H1 (cell line): ENCODE measurements around the gene CRISPLD2. TPM values are rescaled to one million over a fixed set of nuclear protein-coding genes. Genes with fewer than 3 reads are reported as not detected.

Experiments used
- CTCF ChIA-PET: fragments of 300-600 bp; sonication (Branson Sonifier 250); formaldehyde crosslinking; loops from one replicate; lab custom pipeline; 2021; ENCODE audit not compliant: partially characterized antibody; lab: Charles Lee
- POLR2A ChIA-PET: fragments of 300-600 bp; sonication (Branson Sonifier 250); formaldehyde crosslinking; loops from one replicate; lab custom pipeline; 2021; ENCODE audit warnings: inconsistent platforms; ENCODE audit not compliant: partially characterized antibody; lab: Charles Lee
- DNase-seq, 2 experiments: peaks; one replicate each; pipeline versions ENCODE4 v3.0.0 to v3.0.0-alpha.2; 2010 to 2022; ENCODE audit warnings: low spot score in 2 of 2, low read depth in 1 of 2, mixed read lengths in 1 of 2
- FAIRE-seq: peaks from 2 replicates; lab custom pipeline; 2011; peaks lifted over from hg19 to GRCh38; lab: Jason Lieb, UNC
- H2AFZ ChIP-seq: 2 replicates; pipeline ENCODE4 v1.8.1; 2012; ENCODE audit warnings: low read length, inconsistent platforms
- H2AK5ac ChIP-seq: 2 replicates; pipeline ENCODE4 v1.6.1; 2013; ENCODE audit warnings: low read depth, low read length
- H2BK120ac ChIP-seq: replicated peaks from 2 replicates; pipeline ENCODE3; 2013; ENCODE audit warnings: low read depth, low read length, inconsistent platforms
- H2BK12ac ChIP-seq: 2 replicates; pipeline ENCODE4 v1.6.1; 2013; ENCODE audit warnings: low read depth, low read length
- H2BK15ac ChIP-seq: 2 replicates; pipeline ENCODE4 v1.6.1; 2013; ENCODE audit warnings: low read length
- H2BK20ac ChIP-seq: 2 replicates; pipeline ENCODE4 v1.6.1; 2013; ENCODE audit warnings: low read length
- H2BK5ac ChIP-seq: 2 replicates; pipeline ENCODE4 v1.6.1; 2013; ENCODE audit warnings: low read depth, low read length
- H3K14ac ChIP-seq: 2 replicates; pipeline ENCODE4 v1.6.1; 2013; ENCODE audit warnings: inconsistent platforms; ENCODE audit not compliant: insufficient read length
- H3K18ac ChIP-seq: 2 replicates; pipeline ENCODE4 v1.6.1; 2013; ENCODE audit warnings: low read length; ENCODE audit errors: extremely low read depth
- H3K23ac ChIP-seq: 2 replicates; pipeline ENCODE4 v1.6.1; 2013; ENCODE audit warnings: inconsistent platforms; ENCODE audit not compliant: insufficient read length
- H3K23me2 ChIP-seq: 2 replicates; pipeline ENCODE4 v1.6.1; 2013; ENCODE audit warnings: low read depth, low read length
- H3K27ac ChIP-seq: 2 replicates; pipeline ENCODE4 v1.6.1; 2011; ENCODE audit warnings: low read depth, low read length, inconsistent platforms
- H3K27me3 ChIP-seq, 4 experiments: replicated peaks in 1 of 4; 1 replicate in 1 of 4; 2 replicates in 3 of 4; pipeline versions ENCODE4 v1.6.1 to v1.8.1; 2011 to 2013; ENCODE audit warnings: low read length in 3 of 4, mild to moderate bottlenecking in 3 of 4, inconsistent platforms in 2 of 4, mixed read lengths in 2 of 4, moderate library complexity in 1 of 4; ENCODE audit not compliant: control insufficient read depth in 3 of 4, insufficient read depth in 3 of 4; ENCODE audit errors: extremely low read depth in 1 of 4
- H3K36me3 ChIP-seq, 4 experiments: 2 replicates each; pipeline versions ENCODE4 v1.6.1 to v1.8.1; 2011 to 2013; ENCODE audit warnings: mild to moderate bottlenecking in 4 of 4, low read length in 3 of 4, moderate library complexity in 2 of 4, control low read depth in 1 of 4, inconsistent platforms in 1 of 4; ENCODE audit not compliant: insufficient read depth in 4 of 4, control insufficient read depth in 2 of 4
- H3K4ac ChIP-seq: replicated peaks from 2 replicates; pipeline ENCODE3; 2013; ENCODE audit warnings: low read length, low read depth, mixed read lengths, inconsistent platforms; ENCODE audit not compliant: insufficient read length
- H3K4me1 ChIP-seq, 4 experiments: replicated peaks in 1 of 4; 1 replicate in 1 of 4; 2 replicates in 3 of 4; pipeline versions ENCODE4 v1.6.1 to v1.8.1; 2011 to 2013; ENCODE audit warnings: low read length in 3 of 4, inconsistent platforms in 2 of 4, mixed read lengths in 1 of 4; ENCODE audit not compliant: insufficient read depth in 4 of 4, control insufficient read depth in 3 of 4
- H3K4me2 ChIP-seq, 2 experiments: 2 replicates each; pipeline versions ENCODE4 v1.6.1 to v1.8.1; 2011 to 2013; ENCODE audit warnings: low read depth in 2 of 2, low read length in 2 of 2, control low read depth in 1 of 2, inconsistent platforms in 1 of 2, mild to moderate bottlenecking in 1 of 2; ENCODE audit not compliant: insufficient read depth in 1 of 2
- H3K4me3 ChIP-seq, 4 experiments: fragments of 200-600, 300-600 bp in 1 of 4; sonication (generic), shearing (Covaris generic), sonication (Bioruptor Twin) in 1 of 4; 2 replicates each; pipeline versions ENCODE4 v1.5.1 to v1.8.1; 2011 to 2016; ENCODE audit warnings: low read length in 4 of 4, low read depth in 3 of 4, control low read depth in 2 of 4, inconsistent platforms in 2 of 4, mild to moderate bottlenecking in 2 of 4, mixed read lengths in 1 of 4, moderate library complexity in 1 of 4; ENCODE audit not compliant: insufficient read depth in 2 of 4; ENCODE audit errors: extremely low read depth in 1 of 4
- H3K56ac ChIP-seq: replicated peaks from 2 replicates; pipeline ENCODE3; 2013; ENCODE audit warnings: low read depth, mild to moderate bottlenecking, mixed read lengths, low read length, inconsistent platforms; ENCODE audit not compliant: insufficient read length
- H3K79me1 ChIP-seq: 2 replicates; pipeline ENCODE4 v1.6.1; 2013; ENCODE audit warnings: low read depth, low read length, control low read depth
- H3K79me2 ChIP-seq, 2 experiments: 2 replicates each; pipeline versions ENCODE4 v1.6.1 to v1.8.1; 2012 to 2013; ENCODE audit warnings: low read length in 2 of 2, mild to moderate bottlenecking in 2 of 2, inconsistent platforms in 1 of 2; ENCODE audit not compliant: insufficient read depth in 2 of 2, control insufficient read depth in 1 of 2
- H3K9ac ChIP-seq, 4 experiments: replicated peaks in 1 of 4; 1 replicate in 1 of 4; 2 replicates in 3 of 4; pipeline versions ENCODE4 v1.6.1 to v1.8.1; 2011 to 2013; ENCODE audit warnings: low read depth in 3 of 4, low read length in 3 of 4, control low read depth in 2 of 4, mild to moderate bottlenecking in 2 of 4, moderate library complexity in 2 of 4, inconsistent platforms in 1 of 4; ENCODE audit errors: extremely low read depth in 1 of 4
- H3K9me3 ChIP-seq, 2 experiments: 2 replicates each; pipeline versions ENCODE4 v1.6.1 to v1.8.1; 2012 to 2013; ENCODE audit warnings: mild to moderate bottlenecking in 2 of 2, moderate library complexity in 2 of 2, control low read depth in 1 of 2, inconsistent platforms in 1 of 2, low read depth in 1 of 2, low read length in 1 of 2, mixed read lengths in 1 of 2; ENCODE audit not compliant: insufficient read depth in 2 of 2
- H4K20me1 ChIP-seq, 2 experiments: replicated peaks in 1 of 2; 2 replicates each; pipeline versions ENCODE3 to v1.8.1; 2011 to 2013; ENCODE audit warnings: inconsistent platforms in 2 of 2, low read length in 2 of 2, mild to moderate bottlenecking in 1 of 2; ENCODE audit not compliant: insufficient read depth in 2 of 2, control insufficient read depth in 1 of 2
- H4K5ac ChIP-seq: 2 replicates; pipeline ENCODE4 v1.6.1; 2013; ENCODE audit warnings: low read length, low read depth, mixed read lengths, inconsistent platforms; ENCODE audit not compliant: insufficient read length
- H4K8ac ChIP-seq: 2 replicates; pipeline ENCODE4 v1.8.0; 2013; ENCODE audit warnings: mild to moderate bottlenecking, moderate library complexity, low read length, inconsistent platforms; ENCODE audit not compliant: insufficient read depth; ENCODE audit errors: extremely low read depth
- H4K91ac ChIP-seq: replicated peaks from 2 replicates; pipeline ENCODE3; 2013; ENCODE audit warnings: low read length, mixed read lengths, inconsistent platforms; ENCODE audit not compliant: insufficient read length
- ATF2 ChIP-seq: IDR thresholded peaks from 2 replicates; pipeline ENCODE4 v1.6.1; 2012; ENCODE audit warnings: low read length, inconsistent platforms
- ATF3 ChIP-seq: IDR thresholded peaks from 2 replicates; pipeline ENCODE4 v1.6.1; 2011; ENCODE audit warnings: low read depth, mild to moderate bottlenecking, low read length; ENCODE audit not compliant: insufficient read depth
- HDAC6 ChIP-seq: IDR thresholded peaks from one replicate; pipeline ENCODE4 v1.7.1; 2012; ENCODE audit warnings: low read depth, mild to moderate bottlenecking, inconsistent platforms, low read length, moderate library complexity
- JUND ChIP-seq: IDR thresholded peaks from 2 replicates; pipeline ENCODE4 v1.6.1; 2011; ENCODE audit warnings: mild to moderate bottlenecking, improper control_type of control experiment, low read length
- MAFK ChIP-seq: IDR thresholded peaks from 2 replicates; pipeline ENCODE4 v1.6.1; 2012; ENCODE audit warnings: low read depth, mild to moderate bottlenecking, improper control_type of control experiment, low read length
- MAX ChIP-seq: IDR thresholded peaks from 2 replicates; pipeline ENCODE4 v1.6.1; 2012; ENCODE audit warnings: inconsistent platforms
- POLR2A ChIP-seq, 2 experiments: IDR thresholded peaks; 1 replicate in 1 of 2; 2 replicates in 1 of 2; pipeline ENCODE4 v1.6.1; 2011; ENCODE audit warnings: low read depth in 2 of 2, low read length in 2 of 2, mild to moderate bottlenecking in 2 of 2; ENCODE audit errors: control extremely low read depth in 1 of 2
- RBBP5 ChIP-seq: IDR thresholded peaks from 2 replicates; pipeline ENCODE4 v1.7.1; 2012; ENCODE audit warnings: low read depth, mild to moderate bottlenecking, inconsistent platforms, low read length, moderate library complexity, borderline replicate concordance
- RNF2 ChIP-seq: fragments of 200-900, 300-1000 bp; sonication (generic); IDR thresholded peaks from 2 replicates; pipeline ENCODE4 v1.7.1; 2016; ENCODE audit warnings: borderline replicate concordance, low read depth, mild to moderate bottlenecking, antibody characterized with exemption, low read length; ENCODE audit not compliant: poor library complexity, severe bottlenecking; ENCODE audit errors: missing control alignments
- SP2 ChIP-seq: IDR thresholded peaks from 2 replicates; pipeline ENCODE4 v1.6.1; 2012; ENCODE audit warnings: mild to moderate bottlenecking, low read length, inconsistent platforms
- SP4 ChIP-seq: IDR thresholded peaks from 2 replicates; pipeline ENCODE4 v1.6.1; 2012; ENCODE audit warnings: low read length, inconsistent platforms
- TAF7 ChIP-seq: optimal IDR thresholded peaks from 2 replicates; pipeline ENCODE3; 2011; ENCODE audit warnings: low read depth, mild to moderate bottlenecking, inconsistent platforms, low read length, moderate library complexity, borderline replicate concordance
- WGBS, 2 experiments: shearing (Covaris generic) in 1 of 2; methylation state at CpG; one replicate each; pipeline versions ENCODE4 v1.1.6 to v1.1.7; 2013 to 2015; ENCODE audit warnings: low lambda C conversion rate in 2 of 2, mixed read lengths in 2 of 2, inconsistent platforms in 1 of 2, low coverage in 1 of 2, missing lambda C conversion rate in 1 of 2; ENCODE audit not compliant: insufficient replicate concordance in 2 of 2, insufficient coverage in 1 of 2, insufficient read length in 1 of 2; ENCODE audit errors: extremely low coverage in 1 of 2, missing lambda C conversion rate in 1 of 2; 5-methylcytosine and 5-hydroxymethylcytosine counted together
- polyA plus RNA-seq, 7 experiments: library from polyadenylated mRNA; depleted of rRNA in 3 of 7; stranded (reverse) in 5 of 7; unstranded in 2 of 7; fragments of >200 nt in 5 of 7; fragments of 200-250 nt in 2 of 7; gene quantifications; 1 replicate in 5 of 7; 2 replicates in 1 of 7; 4 replicates in 1 of 7; pipeline versions ENCODE4 v1.2.1 to v1.2.3, GENCODE V29; 2011 to 2013; ENCODE audit warnings: missing spikeins in 2 of 7, mixed read lengths in 2 of 7
- total RNA-seq: library from RNA; stranded (reverse); fragmentation: NEBNext Ultra II Directional; extraction: Animal tissue kit (Norgen Biotek cat#: 25700); gene quantifications from 2 replicates; pipeline ENCODE4 v1.2.1, GENCODE V29; 2021

The CRISPLD2 gene
- total and polyA plus RNA-seq, 2 of the 8 experiments (the other 6 are each of a cell fraction or from before 2014, with no cell fraction given), result 2.7 to 5.1 TPM

- WGBS, 2 experiments, result 88% methylated on average over 12 of the region's 12 CpGs; no CpG with 5 or more reads in 1 of the 2 experiments
- Histone ChIP-seq H3K79me1 (no peaks in the 10 kb centered on the region), H3K18ac (no peak overlapping the region), H3K36me3 (no peaks in the 10 kb centered on the region), H2AK5ac (no peak overlapping the region), H2BK5ac (no peak overlapping the region), H3K4me1 (peaks cover 7 to 16% (median 11%) of the 10 kb centered on the region in 4 experiments), H4K8ac (no peak overlapping the region), H3K4me3 (no peak overlapping the region), H3K27ac (no peak overlapping the region), H3K27me3 (no peaks in the 10 kb centered on the region), H3K56ac (no peak overlapping the region), H2BK120ac (no peak overlapping the region), H4K91ac (no peak overlapping the region), H3K4ac (no peak overlapping the region), H2BK15ac (no peak overlapping the region), H3K9ac (no peak overlapping the region), H4K5ac (no peak overlapping the region), H2BK20ac (no peak overlapping the region), H3K23ac (no peak overlapping the region), H3K9me3 (no peaks in the 10 kb centered on the region), H3K23me2 (no peaks in the 10 kb centered on the region), H3K14ac (no peak overlapping the region), H3K4me2 (no peak overlapping the region), H2BK12ac (no peak overlapping the region), H4K20me1 (no peaks in the 10 kb centered on the region), H2AFZ (no peak overlapping the region), H3K79me2 (no peaks in the 10 kb centered on the region)
- ChIA-PET POLR2A (interaction anchor here (0.7 kb wide), 1 partner anchor 8 kb away, joined by 4 read pairs; no protein-coding TSS in a partner anchor), CTCF (interaction anchor here (2.8 kb wide), 1 partner anchor 63 kb away, joined by 9 read pairs; no protein-coding TSS in a partner anchor)
- FAIRE-seq (no peak), DNase-seq (no peak)
- TF ChIP-seq RNF2 (no peak), POLR2A (IDR thresholded peaks at IDR 0.05; ENCODE audit: control extremely low read depth in 1 of 2, low read depth in 2 of 2, low read length in 2 of 2) (no peak), RBBP5 (no peak), MAFK (no peak), TAF7 (no peak), SP2 (no peak), ATF3 (no peak), HDAC6 (no peak), MAX (no peak), SP4 (no peak), JUND (no peak), ATF2 (no peak)
Observed at GRCh38 chr16:84889066-84889465, 69.3 kb downstream of the CRISPLD2 start.
